AG10803 (cell line): ENCODE results near the gene COMMD10.
"Not testable (repeated sequence)": the region's sequence is repeated elsewhere in the genome, so short reads cannot be mapped to it uniquely, and the experiment has no call there.

ENCODE experiments used
- DNase-seq: peaks from one replicate; pipeline ENCODE4 v3.0.0; 2010; ENCODE audit warnings: low read depth
- H3K4me3 ChIP-seq: 2 replicates; pipeline ENCODE4 v1.5.1; 2011; ENCODE audit warnings: mild to moderate bottlenecking, low read length, control low read depth
- CTCF ChIP-seq: conservative IDR thresholded peaks from 2 replicates; pipeline ENCODE4 v1.5.1; 2011; ENCODE audit warnings: mild to moderate bottlenecking, low read length, control low read depth, inconsistent platforms

COMMD10 gene

DNA sequence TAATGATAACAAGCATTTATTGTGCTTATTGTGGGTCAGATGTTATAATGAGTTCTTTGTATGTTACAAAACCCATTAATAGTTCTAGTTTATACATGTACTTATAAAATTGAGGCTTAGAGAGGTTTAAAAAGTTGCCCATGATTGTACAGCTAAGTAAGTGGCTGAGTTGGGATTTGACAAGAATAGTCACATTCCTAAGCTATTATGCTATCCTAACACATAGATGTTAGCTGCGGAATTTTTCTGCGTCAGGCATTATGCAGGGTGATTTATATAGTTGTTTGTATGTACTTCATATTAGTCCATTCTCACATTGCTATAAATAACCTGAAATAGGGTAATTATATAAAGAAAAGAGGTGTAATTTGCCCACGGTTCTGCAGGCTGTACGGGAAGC is 12.5 kb downstream of the COMMD10 start:
- DNase-seq = peak; percentile 25
- H3K4me3 ChIP-seq = no peak overlapping the region
- no peak for TF ChIP-seq CTCF

DNA sequence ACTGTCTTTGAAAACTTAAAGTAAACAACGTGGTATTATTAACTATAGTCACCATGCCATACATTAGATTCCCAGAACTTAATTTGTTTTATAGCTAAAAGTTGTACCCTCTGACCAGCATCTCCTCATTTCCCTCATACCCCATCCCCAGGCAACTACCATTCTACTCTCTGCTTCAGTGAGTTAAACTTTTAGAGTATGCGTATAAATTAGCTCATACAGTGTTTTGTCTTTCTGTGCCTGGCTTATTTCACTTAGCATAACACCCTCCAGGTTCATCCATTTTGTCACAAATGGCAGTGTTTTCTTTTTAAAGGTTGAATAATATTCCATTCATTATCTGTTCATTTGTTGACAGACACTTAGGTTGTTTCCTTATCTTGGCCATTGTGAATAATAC is 14.2 kb downstream of the COMMD10 start:
- no peak overlapping the region for H3K4me3 ChIP-seq
- no peak for TF ChIP-seq CTCF
- no peak for DNase-seq

- H3K4me3 ChIP-seq, DNase-seq: not testable (repeated sequence)
These were observed 20.1 kb downstream of the COMMD10 start for GRCh38 chr5:116104941-116105340.

DNA sequence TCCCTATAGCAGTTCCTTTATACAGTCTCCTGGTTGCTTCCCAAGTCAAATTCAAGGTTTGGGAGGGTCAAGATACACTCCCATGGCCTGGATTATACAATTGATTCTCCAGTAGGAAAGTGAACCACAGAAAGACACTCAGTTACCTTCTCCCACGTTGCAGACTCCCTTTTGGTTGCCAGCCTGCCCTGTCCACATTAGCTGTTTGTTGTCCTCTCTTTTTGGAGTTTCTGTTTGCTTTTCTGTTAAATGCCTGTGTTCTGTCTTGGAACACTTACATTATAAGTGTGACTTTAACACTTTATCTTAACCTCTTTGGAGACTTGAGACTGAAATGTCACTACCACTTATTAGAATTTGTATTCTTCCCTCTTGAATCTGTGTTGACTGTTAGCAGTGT is 30.3 kb downstream of the COMMD10 start:
- H3K4me3 ChIP-seq = no peak overlapping the region
- no peak for DNase-seq
- no peak for TF ChIP-seq CTCF

DNA sequence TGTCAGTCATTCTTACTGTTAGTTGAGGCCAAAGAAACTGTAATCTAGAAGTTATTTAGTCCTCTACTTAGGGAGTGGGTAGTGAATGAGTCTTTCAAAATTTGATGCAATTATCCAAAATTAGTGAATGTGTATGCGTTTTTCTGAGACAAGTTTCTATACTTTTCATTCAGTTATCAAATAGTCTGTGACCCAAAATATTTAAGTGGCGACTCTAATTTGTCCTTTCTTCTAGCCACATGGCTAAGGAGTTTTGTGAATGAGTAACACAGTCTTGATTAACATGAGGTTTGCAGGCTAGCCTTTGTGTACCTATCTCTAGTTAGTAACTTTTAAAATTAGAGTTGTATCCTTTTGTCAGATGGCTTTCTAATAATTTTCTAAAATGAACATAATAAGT is 45.6 kb downstream of the COMMD10 start:
- DNase-seq = peak; percentile 44
- no peak overlapping the region for H3K4me3 ChIP-seq
- no peak for TF ChIP-seq CTCF

DNA sequence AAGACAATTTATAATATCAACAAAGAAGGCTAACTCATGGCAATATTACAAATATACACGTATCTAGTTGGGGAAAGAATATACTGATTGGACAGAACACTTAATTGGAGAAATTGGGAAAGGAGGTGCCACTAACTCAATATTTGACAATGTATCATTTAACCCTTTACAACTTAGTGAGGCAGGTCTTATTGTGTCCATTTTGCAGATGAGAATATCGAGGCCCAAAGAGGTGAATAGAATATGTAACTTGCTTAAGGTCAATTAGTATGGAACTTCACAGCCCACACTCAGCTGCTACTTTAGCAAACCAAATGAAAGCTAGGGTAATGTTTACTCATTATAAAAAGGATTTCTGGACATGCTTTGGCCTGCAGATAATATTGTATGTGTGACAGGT is 46.2 kb downstream of the COMMD10 start:
- no peak for DNase-seq
- TF ChIP-seq CTCF = no peak
- no peak overlapping the region for H3K4me3 ChIP-seq

DNA sequence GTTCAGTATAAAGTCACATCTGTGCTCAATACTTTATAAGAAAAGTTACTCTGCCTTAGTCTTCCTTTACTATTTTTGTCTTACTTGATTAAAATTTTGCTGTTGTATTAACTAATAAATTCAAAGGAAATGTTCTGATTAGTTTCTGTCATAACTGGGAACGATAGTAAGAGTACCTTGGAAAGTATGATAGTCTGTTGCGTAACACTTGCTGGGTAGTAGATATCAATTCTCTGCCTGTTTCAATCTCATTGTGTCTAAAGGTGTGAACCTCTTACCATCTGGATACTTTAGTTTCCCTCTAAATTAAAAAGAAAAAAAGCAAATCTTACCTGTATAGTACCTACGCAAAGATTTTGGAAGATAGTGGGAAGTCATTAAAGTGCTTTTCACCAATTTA is 48.5 kb downstream of the COMMD10 start:
- no peak for DNase-seq
- H3K4me3 ChIP-seq = no peak overlapping the region
- TF ChIP-seq CTCF = no peak

DNA sequence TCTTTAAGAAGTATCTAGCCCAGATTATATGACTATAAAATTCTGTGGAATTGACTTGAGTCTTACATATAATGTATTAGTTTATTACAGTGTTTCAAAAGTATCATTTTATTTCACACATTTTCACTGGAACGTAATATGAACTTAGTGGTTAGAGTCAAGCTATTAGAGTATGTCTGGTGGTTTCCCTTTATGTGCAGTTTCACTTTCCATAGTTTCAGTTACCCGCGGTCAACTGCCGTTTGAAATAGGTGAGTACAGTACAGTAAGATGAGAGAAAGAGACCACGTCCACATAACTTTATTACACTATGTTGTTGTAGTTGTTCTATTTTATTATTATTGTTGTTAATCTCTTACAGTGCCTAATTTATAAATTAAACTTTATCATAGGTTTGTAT is 50.5 kb downstream of the COMMD10 start:
- no peak for TF ChIP-seq CTCF
- no peak for DNase-seq

More for the DNA sequence above, 50.5 kb downstream of the COMMD10 start:
- no peak overlapping the region for H3K4me3 ChIP-seq
